SH-SY5Y (cell line): ENCODE results near the gene ACVR1C.

Source experiments
- GATA2 ChIP-seq: IDR thresholded peaks from 2 replicates; pipeline ENCODE4 v1.6.1; 2011; ENCODE audit warnings: mild to moderate bottlenecking, low read depth, low read length
- GATA3 ChIP-seq: IDR thresholded peaks from 2 replicates; pipeline ENCODE4 v1.6.1; 2011; ENCODE audit warnings: low read depth, mild to moderate bottlenecking, low read length, moderate library complexity

DNA sequence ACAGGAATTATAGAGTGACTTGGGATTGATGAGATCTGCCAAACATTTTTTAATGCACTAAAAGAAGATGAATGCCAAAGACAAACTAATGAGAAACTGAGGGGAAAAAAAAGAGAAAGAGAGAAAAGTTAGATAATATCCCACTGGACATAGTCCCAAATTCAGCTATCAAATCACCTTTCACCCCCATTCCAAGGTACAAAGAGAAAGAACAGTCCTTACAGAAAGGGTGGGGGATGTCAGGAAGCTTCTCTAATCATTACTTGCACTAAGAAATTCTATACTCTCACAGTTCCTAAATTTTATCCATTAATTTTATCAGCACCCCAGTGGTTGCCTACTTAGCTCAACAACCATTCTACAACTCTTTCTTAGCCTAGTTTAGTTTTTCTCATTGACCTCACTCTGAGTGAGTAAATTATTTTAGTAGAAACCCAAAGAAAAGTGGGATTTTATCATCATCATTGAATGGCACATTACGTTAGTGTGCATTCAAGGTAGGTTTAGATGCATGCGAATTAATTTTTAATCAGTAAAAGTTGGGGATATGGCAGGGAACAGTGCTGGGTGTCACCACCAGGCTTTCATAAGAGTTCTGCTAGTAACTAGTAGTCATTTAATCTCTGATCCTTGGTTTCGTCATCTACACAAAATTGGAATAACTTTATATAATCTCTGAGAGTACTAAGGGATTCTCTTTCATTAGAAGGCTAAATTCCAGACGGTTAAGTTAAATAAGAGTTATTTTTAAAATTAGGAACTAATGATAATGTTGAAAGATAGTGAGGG is 99.5 kb downstream of the ACVR1C start:
- TF ChIP-seq GATA2 (no peak), GATA3 (no peak)
